OCI-LY7 (cell line): ENCODE measurements around the gene GGA1.

ENCODE experiments used
- CTCF ChIP-seq: fragments of 200-600 bp; sonication (generic); conservative IDR thresholded peaks from 2 replicates; pipeline ENCODE4 v1.5.1; 2014; ENCODE audit warnings: mild to moderate bottlenecking, antibody characterized with exemption, low read length, moderate library complexity, mixed read lengths
- EZH2phosphoT487 ChIP-seq: fragments of 200-600 bp; sonication (generic); IDR thresholded peaks from 2 replicates; pipeline ENCODE4 v1.6.1; 2018; ENCODE audit warnings: low read depth, borderline replicate concordance, mild to moderate bottlenecking, mixed run types, antibody characterized with exemption, low read length, moderate library complexity, mixed read lengths

DNA sequence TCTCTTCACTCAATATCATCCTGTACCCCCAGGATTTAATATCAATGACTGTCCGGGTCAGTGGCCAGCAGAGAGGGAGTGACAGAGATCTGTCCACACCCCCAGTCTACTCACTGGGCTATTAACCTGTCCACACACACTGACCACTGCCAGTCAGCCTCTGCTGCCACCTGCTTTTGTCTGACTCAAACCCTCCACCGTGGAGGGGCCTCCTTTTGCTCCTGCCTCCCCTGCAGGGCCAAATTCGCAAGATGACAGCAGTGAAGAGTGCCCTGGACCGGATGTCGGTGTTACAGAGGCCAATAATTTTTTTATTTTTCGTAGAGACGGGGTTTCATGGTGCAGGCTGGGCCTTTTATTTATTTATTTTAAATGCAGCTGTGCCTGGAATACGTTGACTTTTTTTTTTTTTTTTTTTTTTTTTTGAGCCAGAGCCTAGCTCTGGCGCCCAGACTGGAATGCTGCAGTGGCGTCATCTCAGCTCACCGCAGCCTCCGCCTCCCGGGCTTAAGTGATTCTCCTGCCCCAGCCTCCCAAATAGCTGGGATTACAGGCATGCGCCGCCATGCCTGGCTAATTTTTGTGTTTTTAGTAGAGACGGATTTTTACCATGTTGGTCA is 55.0 kb downstream of the GGA1 start:
- TF ChIP-seq EZH2phosphoT487 (no peak), CTCF (no peak)
